Activated naive CD4-positive, alpha-beta T cell treated with Interleukin-2 at 50 U/mL for 16 hours (primary cell): ENCODE results near the gene PCDHGA6.
"Not testable (repeated sequence)": the region's sequence is repeated elsewhere in the genome, so short reads cannot be mapped to it uniquely, and the experiment has no call there.

Experiments
- DNase-seq: peaks from one replicate; pipeline ENCODE4 v3.0.0-alpha.2; 2020

PCDHGA6 gene

DNA sequence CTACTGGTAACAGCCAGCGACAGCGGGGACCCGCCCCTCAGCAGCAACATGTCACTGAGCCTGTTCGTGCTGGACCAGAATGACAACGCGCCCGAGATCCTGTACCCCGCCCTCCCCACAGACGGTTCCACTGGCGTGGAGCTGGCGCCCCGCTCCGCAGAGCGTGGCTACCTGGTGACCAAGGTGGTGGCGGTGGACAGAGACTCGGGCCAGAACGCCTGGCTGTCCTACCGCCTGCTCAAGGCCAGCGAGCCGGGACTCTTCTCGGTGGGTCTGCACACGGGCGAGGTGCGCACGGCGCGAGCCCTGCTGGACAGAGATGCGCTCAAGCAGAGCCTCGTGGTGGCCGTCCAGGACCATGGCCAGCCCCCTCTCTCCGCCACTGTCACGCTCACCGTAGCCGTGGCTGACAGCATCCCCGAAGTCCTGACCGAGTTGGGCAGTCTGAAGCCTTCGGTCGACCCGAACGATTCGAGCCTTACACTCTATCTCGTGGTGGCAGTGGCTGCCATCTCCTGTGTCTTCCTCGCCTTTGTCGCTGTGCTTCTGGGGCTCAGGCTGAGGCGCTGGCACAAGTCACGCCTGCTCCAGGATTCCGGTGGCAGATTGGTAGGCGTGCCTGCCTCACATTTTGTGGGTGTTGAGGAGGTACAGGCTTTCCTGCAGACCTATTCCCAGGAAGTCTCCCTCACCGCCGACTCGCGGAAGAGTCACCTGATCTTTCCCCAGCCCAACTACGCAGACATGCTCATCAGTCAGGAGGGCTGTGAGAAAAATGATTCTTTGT is 20.9 kb downstream of the PCDHGA6 start:
- DNase-seq, result not testable (repeated sequence)

DNA sequence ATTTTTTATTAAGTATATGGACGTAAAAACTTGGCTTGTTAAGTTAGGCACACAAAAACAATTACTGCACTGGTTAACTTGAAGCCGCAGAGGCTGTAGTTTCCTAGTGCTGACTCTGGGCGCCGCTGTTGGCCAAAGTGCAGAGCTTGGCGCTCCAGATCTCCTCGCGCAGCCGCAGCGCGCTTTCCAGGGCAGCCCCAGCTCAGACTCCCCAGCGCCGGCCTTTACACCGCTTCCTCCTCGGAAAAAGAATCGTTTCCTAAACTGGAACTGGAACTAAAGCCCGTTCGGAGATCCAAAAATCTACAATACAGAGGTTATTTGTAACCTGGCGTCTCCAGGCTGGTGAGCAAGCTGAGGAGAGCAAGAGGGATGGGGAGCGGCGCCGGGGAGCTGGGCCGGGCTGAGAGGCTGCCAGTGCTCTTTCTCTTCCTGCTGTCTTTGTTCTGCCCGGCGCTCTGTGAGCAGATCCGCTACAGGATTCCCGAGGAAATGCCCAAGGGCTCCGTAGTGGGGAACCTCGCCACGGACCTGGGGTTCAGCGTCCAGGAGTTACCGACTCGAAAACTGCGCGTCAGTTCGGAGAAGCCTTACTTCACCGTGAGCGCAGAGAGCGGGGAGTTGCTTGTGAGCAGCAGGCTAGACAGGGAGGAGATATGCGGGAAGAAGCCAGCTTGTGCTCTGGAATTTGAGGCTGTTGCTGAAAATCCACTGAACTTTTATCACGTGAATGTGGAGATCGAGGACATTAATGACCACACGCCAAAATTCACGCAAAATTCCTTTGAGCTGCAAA is 24.3 kb downstream of the PCDHGA6 start, which contains the start of gene PCDHGB5:
Gene PCDHGB5, plus strand, starts transcription at position 192 of the 796 bp plus-strand sequence. Its CDS starts 181 bp downstream, at position 373.
- peak; percentile 41 for DNase-seq

- DNase-seq, result no peak
These were observed 24.9 kb downstream of the PCDHGA6 start for GRCh38 chr5:141398608-141399007.

DNA sequence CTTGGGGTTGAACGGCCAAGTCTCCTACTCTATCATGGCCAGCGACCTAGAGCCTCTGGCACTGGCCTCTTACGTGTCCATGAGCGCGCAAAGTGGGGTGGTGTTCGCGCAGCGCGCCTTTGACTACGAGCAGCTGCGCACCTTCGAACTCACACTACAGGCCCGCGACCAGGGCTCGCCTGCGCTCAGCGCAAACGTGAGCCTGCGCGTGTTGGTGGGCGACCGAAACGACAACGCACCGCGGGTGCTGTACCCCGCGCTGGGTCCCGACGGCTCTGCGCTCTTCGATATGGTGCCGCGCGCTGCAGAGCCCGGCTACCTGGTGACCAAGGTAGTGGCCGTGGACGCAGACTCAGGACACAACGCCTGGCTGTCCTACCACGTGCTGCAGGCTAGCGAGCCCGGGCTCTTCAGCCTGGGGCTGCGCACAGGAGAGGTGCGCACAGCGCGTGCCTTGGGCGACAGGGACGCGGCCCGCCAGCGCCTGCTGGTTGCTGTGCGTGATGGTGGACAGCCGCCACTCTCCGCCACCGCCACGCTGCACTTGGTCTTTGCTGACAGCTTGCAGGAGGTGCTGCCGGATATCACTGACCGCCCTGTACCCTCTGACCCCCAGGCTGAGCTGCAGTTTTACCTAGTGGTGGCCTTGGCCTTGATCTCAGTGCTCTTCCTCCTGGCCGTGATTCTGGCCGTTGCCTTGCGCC is 26.0 kb downstream of the PCDHGA6 start:
- no peak for DNase-seq

GRCh38 chr5:141402553-141403243 is 29.0 kb downstream of the PCDHGA6 start, which contains the start of gene PCDHGA9:
TSS of gene PCDHGA9 (plus strand) at chr5:141402778. CDS start at chr5:141402953, 175 bp downstream.
- no peak for DNase-seq

DNA sequence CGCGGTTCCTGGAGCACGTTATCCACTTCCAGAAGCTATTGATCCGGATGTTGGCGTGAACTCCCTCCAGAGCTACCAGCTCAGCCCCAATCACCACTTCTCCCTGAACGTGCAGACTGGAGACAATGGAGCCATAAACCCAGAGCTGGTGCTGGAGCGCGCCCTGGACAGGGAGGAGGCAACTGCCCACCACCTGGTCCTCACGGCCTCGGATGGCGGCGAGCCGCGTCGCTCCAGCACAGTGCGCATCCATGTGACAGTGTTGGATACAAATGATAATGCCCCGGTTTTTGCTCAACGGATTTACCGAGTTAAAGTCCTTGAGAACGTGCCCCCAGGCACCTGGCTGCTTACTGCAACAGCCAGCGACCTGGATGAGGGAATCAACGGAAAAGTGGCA is 29.7 kb downstream of the PCDHGA6 start:
- no peak for DNase-seq

- peak; percentile 31 for DNase-seq
These were observed 34.3 kb downstream of the PCDHGA6 start, which contains the start of gene PCDHGB6 for GRCh38 chr5:141407790-141408505. TSS of gene PCDHGB6 (plus strand) at chr5:141408021. CDS start at chr5:141408203, 182 bp downstream.

DNA sequence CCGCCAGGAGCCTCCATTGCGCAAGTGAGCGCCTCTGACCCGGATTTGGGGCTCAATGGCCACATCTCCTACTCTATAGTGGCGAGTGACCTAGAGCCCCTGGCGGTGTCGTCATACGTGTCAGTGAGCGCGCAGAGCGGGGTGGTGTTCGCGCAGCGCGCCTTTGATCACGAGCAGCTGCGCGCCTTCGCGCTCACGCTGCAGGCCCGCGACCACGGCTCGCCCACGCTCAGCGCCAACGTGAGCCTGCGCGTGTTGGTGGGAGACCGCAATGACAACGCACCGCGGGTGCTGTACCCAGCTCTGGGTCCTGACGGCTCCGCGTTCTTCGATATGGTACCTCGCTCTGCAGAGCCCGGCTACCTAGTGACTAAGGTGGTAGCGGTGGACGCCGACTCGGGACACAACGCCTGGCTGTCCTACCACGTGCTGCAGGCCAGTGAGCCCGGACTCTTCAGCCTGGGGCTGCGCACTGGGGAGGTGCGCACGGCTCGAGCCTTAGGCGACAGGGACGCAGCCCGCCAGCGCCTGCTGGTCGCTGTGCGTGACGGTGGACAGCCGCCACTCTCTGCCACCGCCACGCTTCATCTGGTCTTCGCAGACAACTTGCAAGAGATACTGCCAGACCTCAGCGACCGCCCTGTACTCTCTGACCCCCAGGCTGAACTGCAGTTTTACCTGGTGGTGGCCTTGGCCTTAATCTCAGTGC is 36.1 kb downstream of the PCDHGA6 start:
- DNase-seq, result no peak

- DNase-seq, result no peak
These were observed 37.9 kb downstream of the PCDHGA6 start for GRCh38 chr5:141411575-141411974.

DNA sequence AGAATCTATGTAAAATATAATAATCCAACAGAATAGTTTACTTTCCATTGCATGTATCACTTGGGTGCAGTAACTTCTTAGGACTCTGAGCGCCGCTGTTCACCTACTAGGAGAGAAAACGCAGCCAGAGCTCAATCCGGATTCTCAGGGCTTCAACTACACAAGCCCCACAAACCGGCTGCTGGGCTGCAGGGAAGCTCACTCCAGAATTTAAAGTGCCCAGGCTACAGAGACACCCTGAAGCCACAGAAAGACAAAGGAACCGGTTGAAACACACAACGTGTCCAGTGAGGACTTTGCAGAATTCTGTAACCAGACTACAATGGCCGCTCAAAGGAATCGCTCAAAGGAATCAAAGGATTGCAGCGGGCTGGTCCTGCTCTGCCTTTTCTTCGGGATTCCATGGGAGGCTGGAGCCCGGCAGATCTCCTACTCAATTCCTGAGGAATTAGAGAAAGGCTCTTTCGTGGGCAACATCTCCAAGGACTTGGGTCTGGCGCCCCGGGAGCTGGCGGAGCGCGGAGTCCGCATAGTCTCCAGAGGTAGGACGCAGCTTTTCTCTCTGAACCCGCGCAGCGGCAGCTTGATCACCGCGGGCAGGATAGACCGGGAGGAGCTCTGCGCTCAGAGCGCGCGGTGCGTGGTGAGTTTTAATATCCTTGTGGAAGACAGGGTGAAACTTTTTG is 39.3 kb downstream of the PCDHGA6 start, which contains the start of gene PCDHGA10:
Gene PCDHGA10, plus strand, starts transcription at position 134 of the 686 bp plus-strand sequence. Its CDS starts 189 bp downstream, at position 323.
- peak; percentile 61 for DNase-seq

DNA sequence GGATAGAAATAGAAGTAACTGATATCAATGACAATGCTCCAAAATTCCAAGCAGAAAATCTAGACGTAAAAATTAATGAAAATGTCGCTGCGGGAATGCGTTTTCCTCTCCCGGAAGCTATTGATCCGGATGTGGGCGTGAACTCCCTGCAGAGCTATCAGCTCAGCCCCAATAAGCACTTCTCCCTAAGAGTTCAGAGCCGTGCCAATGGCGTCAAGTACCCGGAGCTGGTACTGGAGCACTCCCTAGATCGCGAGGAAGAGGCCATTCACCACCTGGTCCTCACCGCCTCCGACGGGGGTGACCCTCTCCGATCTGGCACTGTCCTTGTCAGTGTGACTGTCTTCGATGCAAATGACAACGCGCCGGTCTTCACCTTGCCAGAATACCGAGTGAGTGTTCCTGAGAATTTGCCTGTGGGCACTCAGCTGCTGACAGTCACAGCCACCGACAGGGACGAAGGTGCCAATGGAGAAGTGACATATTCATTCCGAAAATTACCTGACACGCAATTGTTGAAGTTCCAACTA is 39.9 kb downstream of the PCDHGA6 start:
- no peak for DNase-seq

- not testable (repeated sequence) for DNase-seq
These were observed 41.0 kb downstream of the PCDHGA6 start for GRCh38 chr5:141414548-141415274.

- DNase-seq, result not testable (repeated sequence)
These were observed 41.6 kb downstream of the PCDHGA6 start for GRCh38 chr5:141415275-141415618.

GRCh38 chr5:141417494-141418172 is 43.9 kb downstream of the PCDHGA6 start, which contains the start of gene PCDHGB7:
TSS of gene PCDHGB7 (plus strand) at chr5:141417677. CDS start at chr5:141417860, 183 bp downstream.
- peak; percentile 46 for DNase-seq

GRCh38 chr5:141419074-141419880 is 45.6 kb downstream of the PCDHGA6 start:
- no peak for DNase-seq

DNA sequence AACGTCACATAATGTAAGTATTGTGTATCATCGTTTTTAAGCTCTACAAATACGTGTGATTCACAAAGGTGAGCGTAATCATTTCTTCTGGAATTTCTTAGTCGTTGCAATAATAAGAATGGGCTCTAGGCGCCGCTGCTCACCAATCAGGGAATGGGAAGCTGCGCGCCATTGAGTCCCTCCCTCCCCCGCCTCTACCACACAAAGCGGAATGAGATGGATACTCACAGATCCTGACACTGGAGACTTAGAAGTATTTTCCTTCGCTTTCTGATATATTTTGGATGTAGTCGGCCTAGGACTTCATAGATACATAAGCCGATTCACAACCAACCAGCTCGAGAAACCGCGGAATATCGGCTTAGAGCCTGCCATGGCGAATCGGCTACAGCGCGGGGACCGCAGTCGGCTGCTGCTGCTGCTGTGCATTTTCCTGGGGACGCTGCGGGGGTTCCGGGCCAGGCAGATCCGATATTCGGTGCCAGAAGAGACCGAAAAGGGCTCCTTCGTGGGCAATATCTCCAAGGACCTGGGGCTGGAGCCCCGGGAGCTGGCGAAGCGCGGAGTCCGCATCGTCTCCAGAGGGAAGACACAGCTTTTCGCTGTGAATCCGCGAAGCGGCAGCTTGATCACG is 47.3 kb downstream of the PCDHGA6 start, which contains the start of gene PCDHGA11:
Gene PCDHGA11, plus strand, starts transcription at position 197 of the 634 bp plus-strand sequence. Its CDS starts 177 bp downstream, at position 374.
- DNase-seq, result peak; percentile 37

- DNase-seq, result no peak
These were observed 47.8 kb downstream of the PCDHGA6 start for GRCh38 chr5:141421489-141421855.
